H9 (cell line): ENCODE measurements around the gene BEND7. TPM values are rescaled to one million over a fixed set of nuclear protein-coding genes. Genes with fewer than 3 reads are reported as not detected.

Source experiments
- DNase-seq: peaks from one replicate; pipeline ENCODE4 v3.0.0-alpha.2; 2017
- H2AFZ ChIP-seq: one replicate; pipeline ENCODE4 v1.6.1; 2013; ENCODE audit warnings: mild to moderate bottlenecking, low read length, control low read depth, moderate library complexity
- H2AK5ac ChIP-seq: 2 replicates; pipeline ENCODE4 v1.6.1; 2013; ENCODE audit warnings: low read length, control low read depth, mixed read lengths; ENCODE audit not compliant: insufficient read length
- H2BK120ac ChIP-seq: one replicate; pipeline ENCODE4 v1.6.1; 2013; ENCODE audit warnings: low read depth, mild to moderate bottlenecking, low read length, control low read depth, inconsistent platforms; ENCODE audit not compliant: poor library complexity, severe bottlenecking
- H2BK12ac ChIP-seq: 2 replicates; pipeline ENCODE4 v1.6.1; 2013; ENCODE audit warnings: low read length, control low read depth, mixed read lengths, low read depth; ENCODE audit not compliant: insufficient read length
- H2BK15ac ChIP-seq: 2 replicates; pipeline ENCODE4 v1.6.1; 2013; ENCODE audit warnings: low read depth, low read length, control low read depth
- H2BK20ac ChIP-seq: one replicate; pipeline ENCODE4 v1.6.1; 2013; ENCODE audit warnings: low read depth, mild to moderate bottlenecking, low read length, control low read depth, inconsistent platforms; ENCODE audit not compliant: poor library complexity, severe bottlenecking
- H2BK5ac ChIP-seq: 2 replicates; pipeline ENCODE4 v1.6.1; 2013; ENCODE audit warnings: low read length, control low read depth, mixed read lengths; ENCODE audit not compliant: insufficient read length
- H3K14ac ChIP-seq: 2 replicates; pipeline ENCODE4 v1.6.1; 2013; ENCODE audit warnings: low read length, control low read depth; ENCODE audit not compliant: insufficient read depth
- H3K18ac ChIP-seq: 2 replicates; pipeline ENCODE4 v1.6.1; 2013; ENCODE audit warnings: low read depth, mild to moderate bottlenecking, mixed read lengths, low read length, control low read depth; ENCODE audit not compliant: insufficient read length
- H3K23ac ChIP-seq: 2 replicates; pipeline ENCODE4 v1.6.1; 2013; ENCODE audit warnings: low read length, control low read depth, mixed read lengths, low read depth; ENCODE audit not compliant: insufficient read length
- H3K23me2 ChIP-seq: 2 replicates; pipeline ENCODE4 v1.6.1; 2013; ENCODE audit warnings: low read depth, mild to moderate bottlenecking, mixed read lengths, low read length, control low read depth; ENCODE audit not compliant: insufficient read length, poor library complexity, severe bottlenecking
- H3K27ac ChIP-seq: 2 replicates; pipeline ENCODE4 v1.5.1; 2013; ENCODE audit warnings: low read length, control low read depth, mixed read lengths, low read depth; ENCODE audit not compliant: insufficient read length
- H3K27me3 ChIP-seq: 2 replicates; pipeline ENCODE4 v1.6.1; 2013; ENCODE audit warnings: low read length, control low read depth, inconsistent platforms; ENCODE audit not compliant: insufficient read depth
- H3K4ac ChIP-seq: 2 replicates; pipeline ENCODE4 v1.6.1; 2013; ENCODE audit warnings: low read depth, mild to moderate bottlenecking, control low read depth, inconsistent platforms, low read length, moderate library complexity
- H3K4me1 ChIP-seq: 2 replicates; pipeline ENCODE4 v1.6.1; 2013; ENCODE audit warnings: low read length, control low read depth, inconsistent platforms; ENCODE audit not compliant: insufficient read depth
- H3K4me2 ChIP-seq: 2 replicates; pipeline ENCODE4 v1.6.1; 2013; ENCODE audit warnings: low read length, control low read depth, mixed read lengths; ENCODE audit not compliant: insufficient read length, insufficient read depth
- H3K56ac ChIP-seq: 2 replicates; pipeline ENCODE4 v1.6.1; 2013; ENCODE audit warnings: low read depth, mild to moderate bottlenecking, mixed read lengths, low read length, control low read depth; ENCODE audit not compliant: insufficient read length
- H3K79me1 ChIP-seq: 2 replicates; pipeline ENCODE4 v1.6.1; 2013; ENCODE audit warnings: low read depth, mild to moderate bottlenecking, moderate library complexity, low read length, control low read depth, inconsistent platforms; ENCODE audit not compliant: insufficient read depth, poor library complexity, severe bottlenecking
- H3K79me2 ChIP-seq: 2 replicates; pipeline ENCODE4 v1.6.1; 2013; ENCODE audit warnings: low read length, control low read depth, inconsistent platforms; ENCODE audit not compliant: insufficient read depth
- H3K9ac ChIP-seq: 2 replicates; pipeline ENCODE4 v1.6.1; 2013; ENCODE audit warnings: low read length, control low read depth, mixed read lengths; ENCODE audit not compliant: insufficient read length; ENCODE audit errors: extremely low read depth
- H3K9me3 ChIP-seq: one replicate; pipeline ENCODE4 v1.6.1; 2013; ENCODE audit warnings: low read depth, low read length, inconsistent platforms; ENCODE audit not compliant: control insufficient read depth
- H3T11ph ChIP-seq: one replicate; pipeline ENCODE4 v1.6.1; 2013; ENCODE audit warnings: mild to moderate bottlenecking, low read length, control low read depth, inconsistent platforms
- H4K20me1 ChIP-seq: one replicate; pipeline ENCODE4 v1.6.1; 2013; ENCODE audit not compliant: control insufficient read depth, insufficient read length, insufficient read depth
- H4K5ac ChIP-seq: 2 replicates; pipeline ENCODE4 v1.6.1; 2013; ENCODE audit warnings: low read depth, mild to moderate bottlenecking, mixed read lengths, low read length, control low read depth; ENCODE audit not compliant: insufficient read length
- H4K8ac ChIP-seq: replicated peaks from 2 replicates; pipeline ENCODE4 v1.6.1; 2013; ENCODE audit warnings: low read length, control low read depth, mixed read lengths, low read depth; ENCODE audit not compliant: insufficient read length
- H4K91ac ChIP-seq: 2 replicates; pipeline ENCODE4 v1.6.1; 2013; ENCODE audit warnings: low read depth, mild to moderate bottlenecking, moderate library complexity, mixed read lengths, low read length, control low read depth; ENCODE audit not compliant: insufficient read length
- H3K27ac Mint-ChIP-seq, 3 experiments: 2 replicates in 2 of 3; 3 replicates in 1 of 3; pipeline ENCODE4 v1.8.0; 2020 to 2021; ENCODE audit warnings: mixed read lengths in 3 of 3, mild to moderate bottlenecking in 1 of 3, moderate library complexity in 1 of 3
- H3K27me3 Mint-ChIP-seq: 2 replicates; pipeline ENCODE4 v1.8.0; 2021; ENCODE audit warnings: low read depth, mild to moderate bottlenecking, moderate library complexity, mixed read lengths
- H3K36me3 Mint-ChIP-seq, 3 experiments: 2 replicates in 2 of 3; 3 replicates in 1 of 3; pipeline ENCODE4 v1.8.0; 2020 to 2021; ENCODE audit warnings: low read depth in 3 of 3, mixed read lengths in 3 of 3; ENCODE audit not compliant: insufficient read depth in 1 of 3
- H3K4me1 Mint-ChIP-seq, 2 experiments: 2 replicates each; pipeline ENCODE4 v1.8.0; 2020; ENCODE audit warnings: mixed read lengths in 2 of 2
- H3K4me3 Mint-ChIP-seq, 2 experiments: 2 replicates in 1 of 2; 3 replicates in 1 of 2; pipeline ENCODE4 v1.8.0; 2020 to 2021; ENCODE audit warnings: mild to moderate bottlenecking in 2 of 2, mixed read lengths in 2 of 2, moderate library complexity in 1 of 2
- H3K9me3 Mint-ChIP-seq, 2 experiments: 2 replicates in 1 of 2; 3 replicates in 1 of 2; pipeline ENCODE4 v1.8.0; 2020; ENCODE audit warnings: mild to moderate bottlenecking in 2 of 2, mixed read lengths in 2 of 2, moderate library complexity in 1 of 2
- CTCF ChIP-seq: fragments of 200-600 bp; sonication (generic); conservative IDR thresholded peaks from 3 replicates; pipeline ENCODE4 v1.8.0; 2021; ENCODE audit warnings: antibody characterized with exemption, mild to moderate bottlenecking
- WGBS: extraction: QIAGEN DNeasy Blood & Tissue Kit; methylation state at CpG from one replicate; pipeline ENCODE4 v1.1.7; 2013; ENCODE audit warnings: missing lambda C conversion rate, low lambda C conversion rate, mixed read lengths; ENCODE audit not compliant: insufficient read length; ENCODE audit errors: extremely low coverage; 5-methylcytosine and 5-hydroxymethylcytosine counted together
- total RNA-seq: library from RNA; stranded (reverse); gene quantifications from 2 replicates; pipeline ENCODE4 v1.2.1, GENCODE V29; 2021

BEND7 gene
- total RNA-seq, 1 experiment from 2014 or later = 17.7 TPM

- H3K4me3 Mint-ChIP-seq = no peak overlapping the region
- H2BK20ac ChIP-seq = no peak overlapping the region
- no peak for DNase-seq
- H3K27me3 Mint-ChIP-seq = peaks cover 1% of the 10 kb centered on the region; the same call in 1 of the 2 replicates
- no peak overlapping the region for H3K56ac ChIP-seq
- H4K8ac ChIP-seq = no peak overlapping the region
- H3K4me2 ChIP-seq = no peak overlapping the region
- TF ChIP-seq CTCF = no peak
- H2AFZ ChIP-seq = no peak overlapping the region
- no peak overlapping the region for H3K9ac ChIP-seq
- no peaks in the 10 kb centered on the region for H4K20me1 ChIP-seq
- peaks cover 0 to 6% (median 4%) of the 10 kb centered on the region in 3 experiments; a peak in 2 of 7 replicates for H3K36me3 Mint-ChIP-seq
- no peaks in the 10 kb centered on the region for H3K23me2 ChIP-seq
- H3K18ac ChIP-seq = no peak overlapping the region
- no peaks in the 10 kb centered on the region for H3K79me2 ChIP-seq
- no peak overlapping the region for H3K27ac ChIP-seq
- H3K79me1 ChIP-seq = no peaks in the 10 kb centered on the region
- no peak overlapping the region for H2AK5ac ChIP-seq
- no peak overlapping the region for H2BK120ac ChIP-seq
- H3K9me3 ChIP-seq = no peaks in the 10 kb centered on the region
- no peak overlapping the region for H3T11ph ChIP-seq
- no peaks in the 10 kb centered on the region for H3K4me1 ChIP-seq
- no peak overlapping the region; the same call in 1 of the 2 replicates for H3K14ac ChIP-seq
- H3K27ac Mint-ChIP-seq = peak overlapping the region in 1 of 3 experiments; percentile 77; a peak in 2 of 7 replicates
- H2BK12ac ChIP-seq = no peak overlapping the region
- no CpG with 5 or more reads among the region's 9 CpGs for WGBS
- H4K91ac ChIP-seq = no peak overlapping the region
- H2BK15ac ChIP-seq = no peak overlapping the region
- 0 out of 4 replicates have a peak, but pooled peaks cover 0 to 2% of the 10 kb centered on the region in 2 experiments for H3K4me1 Mint-ChIP-seq
- no peak overlapping the region for H3K4ac ChIP-seq
- no peaks in the 10 kb centered on the region for H3K27me3 ChIP-seq
- no peak overlapping the region for H3K23ac ChIP-seq
- no peak overlapping the region for H2BK5ac ChIP-seq
- H4K5ac ChIP-seq = no peak overlapping the region
- H3K9me3 Mint-ChIP-seq = peaks cover 15 to 21% of the 10 kb centered on the region in 2 experiments
These were observed 111.2 kb downstream of the BEND7 start for GRCh38 chr10:13417459-13418126.
